ENCODE data around the gene COL4A2.

- TF ChIP-seq CTCF (IDR thresholded peaks at IDR 0.05) (no peak), POLR2A (IDR thresholded peaks at IDR 0.05) (no peak)
Observed at GRCh38 chr13:110318920-110319319, 11.8 kb downstream of the COL4A2 start.
